MCF 10A (cell line): Measurements from ENCODE around the gene TBC1D17. TPM values are rescaled to one million over a fixed set of nuclear protein-coding genes. Genes with fewer than 3 reads are reported as not detected.

ENCODE experiments used
- BruUV-seq: library from RNA; stranded (reverse); fragments of 400-500 nt; replicated peaks from 2 replicates; lab custom pipeline; 2021; lab: Mats Ljungman, UMichigan
- CTCF ChIA-PET: fragments of 300-600 bp; sonication (Branson Sonifier 250); formaldehyde crosslinking; extraction: SDS; loops from one replicate; lab custom pipeline; 2021; ENCODE audit warnings: antibody characterized with exemption, inconsistent platforms; lab: Yijun Ruan, JAX
- POLR2A ChIA-PET: fragments of 300-600, 350-650 bp; sonication (Branson Sonifier 250); formaldehyde crosslinking; extraction: SDS; loops from one replicate; lab custom pipeline; 2020; ENCODE audit warnings: antibody characterized with exemption, inconsistent platforms; lab: Yijun Ruan, JAX
- DNase-seq: peaks from one replicate; pipeline ENCODE4 v3.0.0-alpha.2; 2018; ENCODE audit not compliant: unreplicated experiment
- H3K27ac Mint-ChIP-seq: one replicate; pipeline ENCODE4 v1.8.0; 2022; ENCODE audit warnings: mild to moderate bottlenecking, low read depth, mixed read lengths; ENCODE audit not compliant: unreplicated experiment
- H3K27me3 Mint-ChIP-seq: one replicate; pipeline ENCODE4 v1.8.0; 2022; ENCODE audit warnings: mixed read lengths; ENCODE audit not compliant: insufficient read depth, unreplicated experiment
- H3K36me3 Mint-ChIP-seq: one replicate; pipeline ENCODE4 v1.8.0; 2022; ENCODE audit warnings: mild to moderate bottlenecking, moderate library complexity, mixed read lengths; ENCODE audit not compliant: insufficient read depth, unreplicated experiment
- H3K4me1 Mint-ChIP-seq: one replicate; pipeline ENCODE4 v1.8.0; 2022; ENCODE audit warnings: mixed read lengths; ENCODE audit not compliant: insufficient read depth, unreplicated experiment
- H3K4me3 Mint-ChIP-seq: one replicate; pipeline ENCODE4 v1.8.0; 2022; ENCODE audit warnings: mild to moderate bottlenecking, moderate library complexity, mixed read lengths; ENCODE audit not compliant: unreplicated experiment
- H3K9me3 Mint-ChIP-seq: one replicate; pipeline ENCODE4 v1.8.0; 2022; ENCODE audit warnings: mixed read lengths; ENCODE audit not compliant: unreplicated experiment
- intact Hi-C: fragments of 100-400 bp; cut with micrococcal nuclease; formaldehyde crosslinking; loops from 2 replicates; pipeline ENCODE4 v1.14.1; 2022
- total RNA-seq: library from RNA; stranded (reverse); gene quantifications from 2 replicates; pipeline ENCODE4 v1.2.3, GENCODE V29; 2022
- TF ChIP-seq, protein P1 (sequence below): fragments of 200-600 bp; IDR thresholded peaks from one replicate; pipeline ENCODE4 v1.8.0; 2022; ENCODE audit warnings: antibody characterized with exemption, mild to moderate bottlenecking; ENCODE audit not compliant: unreplicated experiment

TBC1D17 gene
- total RNA-seq, 1 experiment from 2014 or later = 25.5 TPM

DNA sequence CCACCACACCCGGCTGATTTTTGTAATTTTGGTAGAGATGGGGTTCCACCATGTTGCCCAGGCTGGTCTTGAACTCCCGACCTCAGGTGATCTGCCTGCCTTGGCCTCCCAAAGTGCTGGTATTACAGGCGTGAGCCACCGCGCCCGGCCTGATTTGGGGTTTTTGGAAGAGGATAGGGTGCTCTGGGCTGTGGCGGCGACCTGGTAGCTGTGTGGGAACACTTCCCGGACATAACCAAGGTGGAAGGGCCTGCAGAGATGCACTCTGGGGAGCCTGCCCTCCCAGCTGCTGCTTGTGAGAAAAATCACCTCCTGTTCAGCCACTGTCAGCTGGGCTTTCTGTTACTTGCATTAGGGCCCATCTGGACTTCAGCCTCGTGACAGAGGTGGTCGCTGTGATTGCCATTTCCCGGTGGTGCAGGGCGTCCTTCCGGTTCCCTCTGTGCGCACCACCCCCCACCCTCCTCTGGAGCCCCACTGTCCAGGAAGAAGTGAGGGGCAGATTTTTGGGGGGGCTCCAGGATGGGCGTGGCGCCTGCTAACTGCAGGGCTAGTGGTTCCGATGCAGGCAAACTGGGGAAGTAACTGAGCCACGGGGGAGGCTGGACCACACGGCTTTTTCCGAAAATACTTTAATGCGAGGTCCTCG, 11.7 kb downstream of the TBC1D17 start:
- intact Hi-C loops = no loop called here
- H3K27me3 Mint-ChIP-seq = no peaks in the 10 kb centered on the region
- ChIA-PET POLR2A (interaction anchor here (0.5 kb wide), 2 partner anchors 212 to 390 kb away, joined by 3 to 4 read pairs; partner anchors contain the start of gene PRMT1), CTCF (no interaction called here)
- H3K4me1 Mint-ChIP-seq = no peaks in the 10 kb centered on the region
- DNase-seq = no peak
- no TSS peak for BruUV-seq
- H3K4me3 Mint-ChIP-seq = no peak overlapping the region
- no peaks in the 10 kb centered on the region for H3K9me3 Mint-ChIP-seq
- no peak overlapping the region for H3K27ac Mint-ChIP-seq
- TF ChIP-seq, protein P1, sequence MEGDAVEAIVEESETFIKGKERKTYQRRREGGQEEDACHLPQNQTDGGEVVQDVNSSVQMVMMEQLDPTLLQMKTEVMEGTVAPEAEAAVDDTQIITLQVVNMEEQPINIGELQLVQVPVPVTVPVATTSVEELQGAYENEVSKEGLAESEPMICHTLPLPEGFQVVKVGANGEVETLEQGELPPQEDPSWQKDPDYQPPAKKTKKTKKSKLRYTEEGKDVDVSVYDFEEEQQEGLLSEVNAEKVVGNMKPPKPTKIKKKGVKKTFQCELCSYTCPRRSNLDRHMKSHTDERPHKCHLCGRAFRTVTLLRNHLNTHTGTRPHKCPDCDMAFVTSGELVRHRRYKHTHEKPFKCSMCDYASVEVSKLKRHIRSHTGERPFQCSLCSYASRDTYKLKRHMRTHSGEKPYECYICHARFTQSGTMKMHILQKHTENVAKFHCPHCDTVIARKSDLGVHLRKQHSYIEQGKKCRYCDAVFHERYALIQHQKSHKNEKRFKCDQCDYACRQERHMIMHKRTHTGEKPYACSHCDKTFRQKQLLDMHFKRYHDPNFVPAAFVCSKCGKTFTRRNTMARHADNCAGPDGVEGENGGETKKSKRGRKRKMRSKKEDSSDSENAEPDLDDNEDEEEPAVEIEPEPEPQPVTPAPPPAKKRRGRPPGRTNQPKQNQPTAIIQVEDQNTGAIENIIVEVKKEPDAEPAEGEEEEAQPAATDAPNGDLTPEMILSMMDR = no peak
- peaks cover 23% of the 10 kb centered on the region for H3K36me3 Mint-ChIP-seq

DNA sequence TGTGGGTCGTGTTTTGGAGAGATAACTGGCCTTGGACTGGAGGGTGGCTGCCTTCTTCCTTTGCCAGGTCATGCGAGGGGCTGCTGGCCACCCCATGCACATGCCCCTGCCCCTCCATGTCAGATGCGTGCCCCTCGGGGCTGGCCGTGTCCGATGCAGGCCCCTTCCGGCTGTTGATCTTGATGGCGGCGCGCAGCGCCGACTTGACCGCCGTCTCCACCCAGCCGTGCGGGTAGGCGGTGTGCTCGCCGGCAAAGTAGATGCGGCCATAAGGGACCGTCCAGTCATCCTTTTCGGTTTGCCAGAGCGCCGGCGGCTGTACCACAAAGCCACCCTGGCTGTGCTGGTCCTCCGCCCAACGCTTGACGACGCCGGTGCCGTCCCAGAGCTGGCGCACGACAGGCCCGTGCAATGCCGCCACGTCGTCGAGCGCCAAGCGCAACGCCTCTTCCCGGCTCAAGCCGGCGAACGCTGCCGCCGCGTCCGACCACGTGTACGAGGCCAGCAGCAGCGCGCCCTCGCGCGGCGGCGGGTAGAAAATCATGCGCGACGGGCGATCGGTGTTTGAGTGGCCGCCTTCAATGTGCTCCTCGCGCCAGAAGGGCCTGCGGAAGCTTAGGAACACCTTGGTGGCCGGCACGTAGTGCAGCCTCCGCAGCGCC, 12.3 kb downstream of the TBC1D17 start:
- no peaks in the 10 kb centered on the region for H3K4me1 Mint-ChIP-seq
- BruUV-seq = no TSS peak
- no peak for DNase-seq
- H3K36me3 Mint-ChIP-seq = peaks cover 18% of the 10 kb centered on the region
- H3K9me3 Mint-ChIP-seq = no peaks in the 10 kb centered on the region
- intact Hi-C loops = no loop called here
- ChIA-PET CTCF (no interaction called here), POLR2A (interaction anchor here (0.5 kb wide), 2 partner anchors 212 to 389 kb away, joined by 3 to 4 read pairs; partner anchors contain the start of gene PRMT1)
- H3K4me3 Mint-ChIP-seq = no peak overlapping the region
- TF ChIP-seq, protein P1 = no peak
- no peak overlapping the region for H3K27ac Mint-ChIP-seq
- no peaks in the 10 kb centered on the region for H3K27me3 Mint-ChIP-seq

DNA sequence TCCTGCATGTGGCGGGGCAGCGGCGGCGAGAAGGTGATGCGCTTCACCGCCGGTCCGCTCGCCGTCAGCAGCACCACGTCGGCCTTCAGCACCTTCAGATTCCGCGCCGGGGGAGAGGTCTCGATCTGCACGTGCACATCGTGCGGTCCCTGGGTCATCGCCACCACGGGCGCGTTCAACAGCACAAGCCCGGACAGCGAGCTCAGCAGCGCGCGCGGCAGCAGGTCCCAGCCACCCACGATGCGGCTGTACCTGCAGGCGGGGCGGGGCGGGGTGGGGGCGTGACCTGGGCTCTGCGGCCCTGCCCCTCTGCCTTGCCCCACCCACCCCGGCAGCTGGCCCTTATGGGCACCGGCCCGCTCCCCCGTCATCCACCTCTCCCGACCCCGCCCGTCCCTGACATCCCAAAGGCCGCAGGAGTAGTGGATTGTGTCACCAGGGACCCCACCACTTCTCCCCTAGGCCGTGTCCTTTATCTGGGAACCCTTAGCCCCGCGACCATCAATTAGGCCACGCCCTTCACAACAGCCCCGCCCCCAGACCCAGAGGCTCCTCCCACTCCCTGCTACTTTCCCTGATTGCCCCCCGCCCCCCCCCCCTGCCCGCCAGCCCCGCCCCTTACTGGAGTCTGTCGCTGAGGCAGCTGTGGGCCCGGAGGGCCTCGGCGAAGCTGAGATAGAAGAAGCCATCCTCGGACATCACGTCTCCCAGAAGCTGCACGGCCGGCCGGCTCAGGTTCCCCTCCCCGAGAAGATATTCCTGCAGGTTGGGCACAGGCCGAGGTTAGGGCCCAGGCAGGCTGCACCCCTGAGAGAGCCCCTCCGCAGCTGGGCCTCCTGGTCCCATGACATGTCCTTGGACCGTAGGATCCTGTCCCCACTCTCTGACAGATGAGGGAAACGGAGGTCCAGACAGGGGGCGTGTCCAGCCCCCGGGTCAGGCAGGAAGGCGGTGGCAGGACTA, 13.1 kb downstream of the TBC1D17 start:
- ChIA-PET CTCF (no interaction called here), POLR2A (interaction anchor here (0.7 kb wide), 1 partner anchor 40 kb away, joined by 4 read pairs; the partner anchor contains the start of gene PTOV1)
- no peak overlapping the region for H3K4me3 Mint-ChIP-seq
- intact Hi-C loops = no loop called here
- H3K27ac Mint-ChIP-seq = no peak overlapping the region
- BruUV-seq = no TSS peak
- H3K27me3 Mint-ChIP-seq = peaks cover under 1% of the 10 kb centered on the region
- TF ChIP-seq, protein P1 = no peak
- DNase-seq = no peak
- H3K36me3 Mint-ChIP-seq = peaks cover 9% of the 10 kb centered on the region
- no peaks in the 10 kb centered on the region for H3K9me3 Mint-ChIP-seq
- no peaks in the 10 kb centered on the region for H3K4me1 Mint-ChIP-seq
